A204.1 (cell line): ENCODE measurements around the gene LBR.
"Not testable (repeated sequence)": the region's sequence is repeated elsewhere in the genome, so short reads cannot be mapped to it uniquely, and the experiment has no call there.

Source experiments
- FAIRE-seq: peaks from 2 replicates; lab custom pipeline; 2012; peaks lifted over from hg19 to GRCh38; lab: Jason Lieb, UNC

Gene LBR

DNA sequence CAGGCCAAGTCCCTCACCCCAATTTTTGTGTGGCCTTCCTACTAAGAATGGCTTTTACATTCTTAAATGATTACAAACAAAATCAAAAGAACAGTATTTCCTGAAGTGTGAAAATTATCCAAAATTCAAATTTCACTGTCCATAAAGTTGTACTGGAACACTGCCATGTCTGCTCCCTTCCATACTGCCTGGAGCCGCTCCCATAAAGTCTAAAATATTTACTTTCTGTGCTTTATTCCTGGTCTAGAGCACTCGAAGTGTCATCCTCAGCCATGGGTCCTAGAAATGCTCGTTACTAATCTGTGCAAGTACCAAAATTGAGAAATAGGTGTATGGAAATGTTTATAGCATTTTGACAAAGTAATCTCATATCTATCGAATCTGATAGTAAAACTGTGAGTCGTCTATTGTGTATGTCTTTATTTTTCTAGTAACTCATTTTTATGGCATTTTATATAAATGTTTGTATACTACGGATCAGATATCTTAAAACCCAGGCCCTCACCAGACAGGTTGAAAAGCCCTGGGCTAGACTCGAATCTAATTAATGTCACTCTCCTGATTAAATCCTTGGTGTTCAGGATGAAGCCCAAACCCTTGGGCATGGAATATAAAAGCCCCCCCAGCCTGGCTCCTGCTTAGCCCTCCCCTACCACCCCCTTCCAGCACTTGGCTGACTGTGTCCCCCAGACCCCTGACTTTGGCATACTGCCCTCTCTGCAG is 4.9 kb downstream of the LBR start:
- FAIRE-seq: no peak

DNA sequence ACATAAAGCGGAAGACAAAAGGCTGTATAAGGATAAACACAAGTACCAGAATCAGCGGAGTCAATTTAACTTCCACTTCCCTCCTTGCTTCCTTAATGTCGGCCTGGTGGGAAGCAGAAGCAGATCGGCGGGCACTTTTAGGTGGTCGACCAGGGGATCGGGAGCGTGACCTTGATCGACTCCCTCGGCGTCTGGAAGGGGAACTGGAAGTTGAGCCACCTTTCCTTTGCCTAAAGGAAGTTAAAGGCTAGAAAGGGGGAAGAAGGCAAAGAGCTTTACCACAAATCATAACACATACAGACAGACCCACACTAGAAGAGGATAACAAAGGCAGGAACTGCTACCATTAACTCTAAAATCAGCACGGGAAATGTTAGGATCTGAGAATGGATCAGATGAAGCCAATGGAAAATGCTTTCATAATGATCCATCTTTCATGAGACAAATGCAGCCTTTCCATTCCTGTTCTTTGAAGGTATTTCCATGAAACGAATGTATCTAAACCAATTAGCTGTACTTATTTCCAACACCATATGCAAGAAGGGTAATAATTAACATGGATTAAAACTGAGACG is 5.7 kb downstream of the LBR start:
- FAIRE-seq: no peak

DNA sequence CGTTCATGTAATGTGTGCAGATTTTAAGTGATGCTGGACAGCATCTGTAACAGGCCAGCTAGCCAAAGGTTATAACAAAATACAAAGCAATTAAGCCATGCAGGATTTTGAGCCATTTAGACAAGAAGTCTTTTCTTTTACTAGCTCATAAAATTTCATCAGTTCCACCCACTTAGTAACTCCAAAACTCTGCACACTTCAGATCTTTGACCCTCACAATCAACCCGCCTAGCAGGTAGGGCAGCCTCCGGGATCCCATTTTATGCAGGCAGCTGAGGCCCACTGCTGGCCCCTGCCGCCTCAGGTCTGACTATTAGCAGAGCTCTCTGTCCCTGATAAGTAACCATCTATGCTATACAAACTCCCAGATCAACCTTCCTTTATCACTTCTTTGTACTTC is 9.2 kb downstream of the LBR start:
- no peak for FAIRE-seq

DNA sequence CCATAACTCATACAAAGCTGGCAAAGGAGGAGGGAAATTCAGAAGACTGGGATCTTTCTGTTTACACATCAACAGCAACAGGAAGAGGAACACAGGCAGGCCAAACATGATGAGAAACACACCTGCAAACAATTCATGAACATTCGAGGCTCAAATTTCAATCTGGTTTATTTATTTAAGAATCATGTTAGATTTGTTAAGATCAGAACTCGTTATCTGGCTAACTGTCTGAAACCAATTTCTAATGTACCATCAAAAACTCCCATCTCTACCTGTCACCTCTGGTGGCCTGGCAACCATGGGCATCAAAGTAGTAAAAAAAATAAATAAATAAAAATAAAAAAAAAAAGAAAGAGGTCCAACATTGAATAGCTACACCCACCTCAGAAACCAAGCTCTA is 9.8 kb downstream of the LBR start:
- no peak for FAIRE-seq

- FAIRE-seq: no peak
Measured at GRCh38 chr1:225415967-225416745, 11.7 kb downstream of the LBR start.

DNA sequence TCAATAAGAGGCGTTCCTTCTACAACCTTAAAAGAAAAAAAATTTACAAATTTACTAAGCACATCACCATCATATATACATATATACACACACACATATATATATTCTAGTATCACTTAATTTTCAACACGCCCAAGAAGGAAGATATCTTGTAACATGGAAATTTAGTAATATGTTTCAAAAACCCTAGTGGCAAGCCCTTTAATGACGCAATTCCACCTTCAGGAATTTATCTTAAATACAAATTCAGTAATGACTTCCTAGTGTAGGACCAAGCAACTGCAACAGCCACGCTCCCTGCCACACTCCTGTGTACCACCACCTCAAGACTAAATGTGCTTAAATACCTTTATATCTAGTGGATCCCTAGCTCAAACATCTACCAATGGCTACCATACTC is 12.5 kb downstream of the LBR start:
- no peak for FAIRE-seq

- no peak for FAIRE-seq
Measured at GRCh38 chr1:225413708-225414375, 14.0 kb downstream of the LBR start.

GRCh38 chr1:225412803-225413351 is 15.0 kb downstream of the LBR start:
- no peak for FAIRE-seq

DNA sequence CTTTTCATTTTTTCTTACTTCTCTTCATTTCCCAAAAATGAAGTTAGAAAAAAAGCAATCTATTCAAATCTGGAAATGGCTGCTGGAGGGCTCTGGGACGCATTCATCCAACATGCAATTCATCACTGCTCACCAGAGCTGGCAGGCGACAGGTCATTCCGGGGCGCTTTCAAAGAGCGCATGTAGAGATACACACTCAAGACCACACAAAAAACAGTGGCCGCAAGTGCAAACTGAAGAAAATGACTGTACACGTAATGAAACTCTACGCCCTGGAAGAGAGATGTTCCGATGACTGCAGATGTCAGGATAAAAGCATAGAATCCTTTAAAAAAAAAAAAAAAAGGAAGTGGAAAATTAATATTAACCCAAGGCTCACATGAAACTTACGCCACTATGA is 15.5 kb downstream of the LBR start:
- FAIRE-seq: no peak

DNA sequence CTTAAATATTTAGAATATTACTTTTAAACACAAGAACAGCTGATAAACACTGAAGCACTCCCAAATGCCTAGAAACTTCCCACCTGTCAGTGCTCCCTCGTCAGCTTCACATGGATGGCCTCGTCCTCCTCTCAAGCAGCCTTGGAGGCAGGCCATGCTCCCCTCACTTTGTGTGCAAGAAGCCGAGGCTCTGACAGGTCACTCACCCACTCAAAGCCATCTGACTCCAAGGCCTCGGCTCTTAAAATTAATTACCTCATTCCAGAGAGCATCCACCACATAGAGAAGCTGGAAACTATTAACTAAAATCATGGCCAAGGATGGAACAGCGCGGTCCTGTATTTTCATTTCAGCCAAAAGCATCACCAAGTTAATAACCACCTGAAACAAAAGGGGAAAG is 17.8 kb downstream of the LBR start:
- no peak for FAIRE-seq

GRCh38 chr1:225409051-225409450 is 18.8 kb downstream of the LBR start:
- no peak for FAIRE-seq

DNA sequence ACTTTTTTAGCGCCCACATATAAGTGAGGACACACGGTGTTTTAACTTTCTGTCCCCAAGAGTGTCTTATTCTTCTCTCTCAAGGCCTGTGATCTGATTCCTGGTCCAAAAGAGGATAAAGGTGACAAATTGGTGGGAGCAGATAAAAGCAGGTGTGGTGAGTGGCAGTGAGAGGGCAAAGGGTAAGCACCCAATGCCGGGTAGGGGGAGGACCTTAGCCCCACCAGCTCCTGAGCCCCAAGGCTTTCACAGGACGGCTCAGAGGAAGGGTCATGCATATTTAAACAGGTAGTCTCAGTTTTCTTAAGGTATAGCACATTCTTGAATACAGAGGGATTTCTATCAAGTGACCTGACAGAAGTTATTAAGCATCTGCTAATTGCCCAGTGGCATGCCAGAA is 19.6 kb downstream of the LBR start:
- no peak for FAIRE-seq

DNA sequence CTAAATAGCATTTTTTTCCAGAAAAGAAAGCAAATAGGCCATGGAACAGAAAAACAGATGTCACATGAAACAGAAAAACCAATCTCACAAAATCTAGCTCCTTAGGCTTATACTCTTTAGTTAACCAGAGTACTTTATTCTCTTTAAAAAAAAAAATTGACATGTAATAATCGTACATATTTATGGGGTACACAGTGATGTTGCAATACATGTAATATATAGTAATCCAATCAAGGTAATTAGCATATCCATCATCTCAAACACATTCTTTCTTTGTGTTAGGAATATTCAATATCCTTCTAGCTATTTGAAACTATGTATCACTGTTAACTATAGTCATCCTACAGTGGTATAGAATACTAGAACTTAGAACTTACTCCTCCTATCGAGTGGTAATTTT is 20.1 kb downstream of the LBR start:
- FAIRE-seq: no peak

GRCh38 chr1:225406976-225407725 is 20.7 kb downstream of the LBR start:
- no peak for FAIRE-seq

- FAIRE-seq: no peak
Measured at GRCh38 chr1:225400968-225401367, 26.9 kb downstream of the LBR start.

DNA sequence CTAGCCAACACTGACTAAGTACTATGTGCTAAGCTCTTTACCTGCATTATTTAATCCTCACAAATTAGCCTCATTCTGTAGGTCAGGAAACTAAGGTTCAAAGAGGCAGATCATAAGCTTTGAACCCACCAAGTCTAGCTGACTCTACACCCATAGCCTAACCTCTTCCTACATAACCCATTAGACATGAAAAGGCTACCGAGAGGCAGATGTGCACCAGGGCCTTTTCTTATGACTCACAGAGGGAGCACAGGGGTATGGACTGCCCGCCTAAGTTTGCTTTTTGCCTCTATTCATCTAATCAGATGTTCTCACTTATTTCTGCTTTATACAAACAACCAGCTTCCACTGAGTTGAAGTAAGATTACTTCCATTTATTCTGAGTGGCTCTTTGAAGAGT is 31.5 kb downstream of the LBR start:
- no peak for FAIRE-seq

- FAIRE-seq: no peak
Measured at GRCh38 chr1:225389843-225390242, 38.0 kb downstream of the LBR start.

- no peak for FAIRE-seq
Measured at GRCh38 chr1:225388372-225388771, 39.5 kb downstream of the LBR start.

DNA sequence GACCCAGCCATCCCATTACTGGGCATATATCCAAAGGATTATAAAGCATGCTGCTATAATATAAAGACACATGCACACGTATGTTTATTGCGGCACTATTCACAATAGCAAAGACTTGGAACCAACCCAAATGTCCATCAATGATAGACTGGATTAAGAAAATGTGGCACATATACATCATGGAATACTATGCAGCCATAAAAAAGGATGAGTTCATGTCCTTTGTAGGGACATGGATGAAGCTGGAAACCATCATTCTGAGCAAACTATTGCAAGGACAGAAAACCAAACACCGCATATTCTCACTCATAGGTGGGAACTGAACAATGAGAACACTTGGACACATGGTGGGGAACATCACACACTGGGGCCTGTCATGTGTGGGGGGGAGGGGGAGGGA is 41.0 kb downstream of the LBR start:
- not testable (repeated sequence) for FAIRE-seq

GRCh38 chr1:225380691-225381090 is 47.1 kb downstream of the LBR start:
- FAIRE-seq: no peak

DNA sequence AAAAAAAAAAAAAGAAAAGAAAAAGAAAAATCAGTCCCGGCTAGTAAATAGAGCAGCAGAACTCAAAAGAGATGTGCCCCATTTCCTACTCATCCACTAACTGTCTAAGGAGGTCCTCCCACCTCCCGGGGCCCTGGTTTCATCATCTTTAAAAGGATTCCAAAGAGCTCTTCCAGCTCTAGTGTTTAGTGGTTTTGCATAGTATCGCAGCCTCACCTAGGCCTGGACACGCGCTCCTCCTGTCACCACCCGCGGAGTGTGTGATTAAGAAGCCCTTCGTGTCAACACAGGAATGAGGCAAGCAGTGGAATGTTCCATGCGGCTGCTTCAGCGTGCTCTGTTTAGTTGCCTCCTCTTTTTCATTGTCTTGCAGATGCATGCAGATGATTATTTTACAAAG is 49.0 kb downstream of the LBR start:
- no peak for FAIRE-seq

GRCh38 chr1:225374996-225375395 is 52.8 kb downstream of the LBR start:
- no peak for FAIRE-seq
